ENCODE results near the gene CUEDC1. TPM values are rescaled to one million over a fixed set of nuclear protein-coding genes. Genes with fewer than 3 reads are reported as not detected.
A peak's percentile ranks its signal among the peaks of the same experiment; 100 is the strongest.
"Not testable (repeated sequence)": the region's sequence is repeated elsewhere in the genome, so short reads cannot be mapped to it uniquely, and the experiment has no call there.

The CUEDC1 gene
- total and polyA plus RNA-seq, 2 experiments from 2014 or later = 11.1 to 13.6 TPM

DNA sequence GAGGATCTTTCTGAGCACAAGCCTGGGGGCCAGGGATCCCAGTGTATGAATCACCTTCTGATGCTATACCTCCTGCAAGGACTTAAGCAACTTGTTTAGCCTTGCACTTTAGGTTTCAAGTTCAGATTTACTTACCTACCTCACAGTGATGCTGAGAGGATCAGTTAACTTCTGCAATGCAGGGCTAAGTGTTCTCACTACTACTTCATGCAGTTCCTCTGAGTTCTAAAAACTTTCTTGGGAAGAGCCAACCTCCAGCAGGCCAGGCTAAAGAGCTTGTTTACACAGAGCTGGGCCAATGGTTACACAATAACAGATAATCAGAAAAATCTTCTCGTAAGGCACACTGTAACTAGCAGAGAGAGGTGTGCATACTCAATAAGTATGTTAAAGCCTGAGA is 19.8 kb upstream of the CUEDC1 start:
- Histone ChIP-seq H3F3A (ENCODE audit: insufficient read depth) (peaks cover 25% of the 10 kb centered on the region), H3K27me3 (replicated peaks; ENCODE audit: insufficient read depth) (no peaks in the 10 kb centered on the region), H3K4me2 (ENCODE audit: unreplicated experiment) (no peak overlapping the region), H3K4me3 (no peak overlapping the region), H3K4me1 (ENCODE audit: insufficient read depth) (peaks cover 21% of the 10 kb centered on the region), H3K79me2 (ENCODE audit: insufficient read depth) (peaks cover 28% of the 10 kb centered on the region), H3K27ac (no peak overlapping the region), H3K36me3 (ENCODE audit: low read depth) (peaks cover 41% of the 10 kb centered on the region), H3K9ac (no peak overlapping the region), H4K20me1 (ENCODE audit: insufficient read depth) (no peaks in the 10 kb centered on the region), H3K9me2 (ENCODE audit: insufficient read depth) (no peaks in the 10 kb centered on the region), H2AFZ (no peak overlapping the region), H3K9me3 (ENCODE audit: low read depth) (no peaks in the 10 kb centered on the region)
- WGBS, 2 experiments (ENCODE audit: low coverage in 1 of 2, low lambda C conversion rate in 2 of 2, missing lambda C conversion rate in 2 of 2) = 28 to 33% methylated on average over 1 of the region's 1 CpG
- no peak for TF ChIP-seq EZH2phosphoT487 (IDR thresholded peaks at IDR 0.05; ENCODE audit: insufficient read depth, low read depth)
- no peak for TF ChIP-seq EZH2 (IDR thresholded peaks at IDR 0.05; ENCODE audit: insufficient read depth, poor library complexity, severe bottlenecking)
- peak; percentile 38 for DNase-seq
- in situ Hi-C loops (cut with MboI) = no loop called here

- H3K27me3 ChIP-seq (replicated peaks; ENCODE audit: insufficient read depth); H3K9me3 ChIP-seq (ENCODE audit: low read depth); H3K27ac ChIP-seq; DNase-seq; H3K4me2 ChIP-seq (ENCODE audit: unreplicated experiment); H4K20me1 ChIP-seq (ENCODE audit: insufficient read depth); H3K9me2 ChIP-seq (ENCODE audit: insufficient read depth); H3K4me3 ChIP-seq; in situ Hi-C loops (cut with MboI); H2AFZ ChIP-seq; H3K9ac ChIP-seq: not testable (repeated sequence)
- 81 to 85% methylated on average over 4 of the region's 4 CpGs for WGBS, 2 experiments (ENCODE audit: low coverage in 1 of 2, low lambda C conversion rate in 2 of 2, missing lambda C conversion rate in 2 of 2)
- Histone ChIP-seq H3F3A (ENCODE audit: insufficient read depth) (peaks cover 25% of the 10 kb centered on the region), H3K4me1 (ENCODE audit: insufficient read depth) (peaks cover 21% of the 10 kb centered on the region), H3K79me2 (ENCODE audit: insufficient read depth) (peaks cover 23% of the 10 kb centered on the region; the same call in 1 of the 2 replicates), H3K36me3 (ENCODE audit: low read depth) (peaks cover 37% of the 10 kb centered on the region)
These were observed 19.0 kb upstream of the CUEDC1 start for GRCh38 chr17:57974053-57974824.

DNA sequence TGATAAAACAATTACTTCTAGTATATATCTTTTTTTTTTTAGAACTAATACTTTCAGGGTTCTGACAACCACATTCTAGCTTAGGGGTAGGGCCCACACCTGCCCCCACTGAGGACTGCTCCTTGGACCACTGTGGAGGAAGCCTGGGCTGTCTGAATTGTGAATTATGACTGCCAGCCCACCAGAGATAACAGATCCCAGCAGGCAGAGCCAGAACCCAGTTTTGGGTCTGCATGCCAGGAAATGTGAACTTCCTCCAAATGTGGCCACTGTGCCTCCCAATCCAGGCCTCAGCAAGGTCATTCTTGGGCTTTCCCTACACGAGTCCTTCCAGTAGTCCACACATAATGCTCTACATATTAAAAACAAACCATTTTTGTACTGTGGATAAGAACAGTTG is 16.9 kb upstream of the CUEDC1 start:
- Histone ChIP-seq H2AFZ (no peak overlapping the region), H3K4me1 (ENCODE audit: insufficient read depth) (peaks cover 21% of the 10 kb centered on the region), H3K4me3 (no peak overlapping the region), H3K36me3 (ENCODE audit: low read depth) (peaks cover 23% of the 10 kb centered on the region), H3K9ac (no peak overlapping the region), H3K27ac (no peak overlapping the region), H3K4me2 (ENCODE audit: unreplicated experiment) (no peak overlapping the region), H3K9me3 (ENCODE audit: low read depth) (no peaks in the 10 kb centered on the region), H3K79me2 (ENCODE audit: insufficient read depth) (peaks cover 10% of the 10 kb centered on the region; the same call in 1 of the 2 replicates), H4K20me1 (ENCODE audit: insufficient read depth) (no peaks in the 10 kb centered on the region), H3K9me2 (ENCODE audit: insufficient read depth) (no peaks in the 10 kb centered on the region), H3F3A (ENCODE audit: insufficient read depth) (peaks cover 25% of the 10 kb centered on the region), H3K27me3 (replicated peaks; ENCODE audit: insufficient read depth) (no peaks in the 10 kb centered on the region)
- DNase-seq = no peak
- WGBS, 2 experiments (ENCODE audit: low coverage in 1 of 2, low lambda C conversion rate in 2 of 2, missing lambda C conversion rate in 2 of 2) = 80 to 87% methylated on average over 1 of the region's 1 CpG
- TF ChIP-seq EZH2 (IDR thresholded peaks at IDR 0.05; ENCODE audit: insufficient read depth, poor library complexity, severe bottlenecking) = no peak
- TF ChIP-seq EZH2phosphoT487 (IDR thresholded peaks at IDR 0.05; ENCODE audit: insufficient read depth, low read depth) = no peak
- in situ Hi-C loops (cut with MboI) = no loop called here

- DNase-seq = no peak
- Histone ChIP-seq H3K4me1 (ENCODE audit: insufficient read depth) (peaks cover 21% of the 10 kb centered on the region), H3K4me3 (no peak overlapping the region), H3K36me3 (ENCODE audit: low read depth) (peaks cover 17% of the 10 kb centered on the region), H3K9me2 (ENCODE audit: insufficient read depth) (no peaks in the 10 kb centered on the region), H3K79me2 (ENCODE audit: insufficient read depth) (peaks cover 4% of the 10 kb centered on the region; the same call in 1 of the 2 replicates), H3K27me3 (replicated peaks; ENCODE audit: insufficient read depth) (no peaks in the 10 kb centered on the region), H3K27ac (no peak overlapping the region), H4K20me1 (ENCODE audit: insufficient read depth) (no peaks in the 10 kb centered on the region), H3K9ac (no peak overlapping the region), H3F3A (ENCODE audit: insufficient read depth) (peaks cover 22% of the 10 kb centered on the region), H2AFZ (no peak overlapping the region), H3K4me2 (ENCODE audit: unreplicated experiment) (no peak overlapping the region), H3K9me3 (ENCODE audit: low read depth) (no peaks in the 10 kb centered on the region)
- WGBS, 2 experiments (ENCODE audit: low coverage in 1 of 2, low lambda C conversion rate in 2 of 2, missing lambda C conversion rate in 2 of 2) = 94% methylated on average over 10 of the region's 10 CpGs
- in situ Hi-C loops (cut with MboI) = no loop called here
- TF ChIP-seq EZH2phosphoT487 (IDR thresholded peaks at IDR 0.05; ENCODE audit: insufficient read depth, low read depth) (no peak), EZH2 (IDR thresholded peaks at IDR 0.05; ENCODE audit: insufficient read depth, poor library complexity, severe bottlenecking) (no peak)
These were observed 16.4 kb upstream of the CUEDC1 start for GRCh38 chr17:57971572-57971971.
